GM12873 (cell line): Measurements from ENCODE around the gene MMEL1.

Experiments
- TF ChIP-seq, protein P1 (sequence below): IDR thresholded peaks from 2 replicates; pipeline ENCODE4 v1.5.1; 2012; ENCODE audit warnings: low read depth, mild to moderate bottlenecking, moderate library complexity, low read length, control low read depth; ENCODE audit not compliant: insufficient read depth; ENCODE audit errors: missing control alignments

MMEL1 gene

GRCh38 chr1:2544093-2544874, 88.5 kb downstream of the MMEL1 start:
- TF ChIP-seq, protein P1, sequence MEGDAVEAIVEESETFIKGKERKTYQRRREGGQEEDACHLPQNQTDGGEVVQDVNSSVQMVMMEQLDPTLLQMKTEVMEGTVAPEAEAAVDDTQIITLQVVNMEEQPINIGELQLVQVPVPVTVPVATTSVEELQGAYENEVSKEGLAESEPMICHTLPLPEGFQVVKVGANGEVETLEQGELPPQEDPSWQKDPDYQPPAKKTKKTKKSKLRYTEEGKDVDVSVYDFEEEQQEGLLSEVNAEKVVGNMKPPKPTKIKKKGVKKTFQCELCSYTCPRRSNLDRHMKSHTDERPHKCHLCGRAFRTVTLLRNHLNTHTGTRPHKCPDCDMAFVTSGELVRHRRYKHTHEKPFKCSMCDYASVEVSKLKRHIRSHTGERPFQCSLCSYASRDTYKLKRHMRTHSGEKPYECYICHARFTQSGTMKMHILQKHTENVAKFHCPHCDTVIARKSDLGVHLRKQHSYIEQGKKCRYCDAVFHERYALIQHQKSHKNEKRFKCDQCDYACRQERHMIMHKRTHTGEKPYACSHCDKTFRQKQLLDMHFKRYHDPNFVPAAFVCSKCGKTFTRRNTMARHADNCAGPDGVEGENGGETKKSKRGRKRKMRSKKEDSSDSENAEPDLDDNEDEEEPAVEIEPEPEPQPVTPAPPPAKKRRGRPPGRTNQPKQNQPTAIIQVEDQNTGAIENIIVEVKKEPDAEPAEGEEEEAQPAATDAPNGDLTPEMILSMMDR = no peak

- TF ChIP-seq, protein P1 = no peak
Measured at GRCh38 chr1:2543543-2544092, 89.2 kb downstream of the MMEL1 start.

DNA sequence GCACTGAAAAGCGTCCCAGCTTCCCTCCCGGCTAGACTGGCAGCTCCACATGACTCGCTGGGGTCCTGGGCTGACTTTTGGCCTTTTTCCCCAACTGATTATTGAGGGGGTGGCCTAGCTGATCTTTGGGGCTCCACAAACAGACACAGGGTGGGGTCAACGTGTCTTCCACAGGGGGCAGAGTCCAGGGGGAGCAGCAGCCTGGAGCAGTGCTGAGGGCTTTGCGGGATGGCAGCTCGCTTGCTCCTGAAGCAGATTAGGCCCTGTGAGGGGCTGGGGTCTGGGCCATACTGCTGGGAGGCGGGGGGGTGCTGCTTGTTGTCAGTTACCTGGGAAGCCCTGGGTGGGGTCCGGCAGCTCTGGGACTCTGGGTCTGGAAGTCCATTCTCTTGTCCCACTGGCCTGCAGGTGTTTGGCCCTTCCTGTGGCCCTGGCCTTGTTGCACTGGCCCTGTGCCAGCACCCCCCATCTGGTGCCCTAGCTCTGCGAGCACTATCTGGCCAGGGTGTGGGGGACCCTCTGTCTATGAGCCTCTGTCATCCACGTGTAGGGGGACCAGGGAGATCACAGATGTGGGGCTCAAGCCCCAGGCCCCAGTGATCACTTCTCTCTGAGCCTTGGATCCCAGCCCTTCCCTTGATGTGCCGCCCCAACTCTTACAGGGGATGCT, 90.4 kb downstream of the MMEL1 start:
- TF ChIP-seq, protein P1 = no peak

DNA sequence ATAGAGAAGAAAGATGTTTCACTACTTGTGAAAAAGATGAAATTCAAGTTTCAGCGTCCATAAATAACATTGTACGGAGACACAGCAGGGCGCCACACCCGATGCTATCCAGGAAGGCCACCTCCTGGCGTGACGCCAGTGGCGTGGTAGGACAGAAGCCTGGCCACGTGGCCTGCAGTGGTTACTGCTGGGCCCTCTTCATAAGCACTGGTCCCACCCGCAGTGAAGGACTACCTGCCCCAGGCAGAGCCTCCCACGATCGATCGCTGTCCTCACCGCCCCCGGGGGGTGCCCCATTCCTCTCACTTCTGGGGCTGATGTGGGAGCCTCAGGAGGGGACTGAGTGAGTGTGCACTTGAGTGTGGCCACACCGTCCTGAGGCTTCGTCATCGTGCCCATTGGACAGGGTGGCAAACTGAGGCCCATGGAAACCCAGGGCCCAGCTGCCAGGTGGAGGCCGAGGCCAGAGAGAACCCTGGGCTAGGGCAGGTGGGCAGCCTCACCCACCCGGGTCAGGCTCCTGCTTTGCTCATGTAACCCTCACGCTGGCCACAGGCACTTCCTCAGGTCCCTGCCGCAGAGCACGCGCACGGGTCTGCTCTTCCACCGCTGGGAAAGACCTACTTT, 91.1 kb downstream of the MMEL1 start:
- TF ChIP-seq, protein P1 = no peak

DNA sequence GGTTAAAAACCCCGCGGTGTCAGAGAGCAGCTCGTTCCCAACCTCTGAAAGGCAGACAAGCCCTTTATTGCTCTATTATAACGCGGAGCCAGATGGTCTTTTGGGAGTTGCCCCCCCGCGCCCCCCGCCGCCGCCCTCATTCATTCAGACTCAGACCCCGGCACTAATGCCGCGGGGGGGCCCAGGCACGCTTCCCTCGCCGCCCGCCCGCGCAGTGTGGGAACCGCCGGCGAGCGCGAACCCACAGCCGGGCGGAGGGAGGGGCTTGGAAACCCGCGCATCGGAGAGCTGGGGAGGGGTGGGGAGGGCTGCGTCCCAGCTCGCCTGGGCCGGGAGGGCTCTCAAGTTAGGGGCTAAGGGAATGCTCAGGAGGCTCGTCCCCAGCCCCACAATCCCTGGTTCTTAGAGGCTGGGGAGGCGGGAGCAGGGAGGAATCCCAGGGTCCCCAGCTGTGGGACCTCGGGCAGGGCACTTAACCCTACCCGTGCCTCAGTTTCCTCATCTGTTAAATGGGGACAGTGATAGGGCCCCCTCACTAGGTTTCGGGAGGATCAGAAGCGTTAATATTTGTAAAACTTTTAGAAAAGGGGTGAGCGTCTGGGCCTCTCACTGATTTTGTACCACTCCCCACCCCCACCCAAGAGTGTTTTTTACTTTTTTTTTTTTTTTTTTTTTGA, 91.9 kb downstream of the MMEL1 start:
- TF ChIP-seq, protein P1 = no peak
